HG03060 (cell line): ENCODE data around the gene POLE.
"Not testable (repeated sequence)": the region's sequence is repeated elsewhere in the genome, so short reads cannot be mapped to it uniquely, and the experiment has no call there.

ENCODE experiments used
- ATAC-seq: cut with Tn5 transposase; IDR thresholded peaks from one replicate; pipeline ENCODE4 v1.9.1; 2021; ENCODE audit warnings: low read depth, moderate number of reproducible peaks; ENCODE audit not compliant: unreplicated experiment

POLE gene

GRCh38 chr12:132602572-132603239, 84.4 kb downstream of the POLE start:
- no peak for ATAC-seq

DNA sequence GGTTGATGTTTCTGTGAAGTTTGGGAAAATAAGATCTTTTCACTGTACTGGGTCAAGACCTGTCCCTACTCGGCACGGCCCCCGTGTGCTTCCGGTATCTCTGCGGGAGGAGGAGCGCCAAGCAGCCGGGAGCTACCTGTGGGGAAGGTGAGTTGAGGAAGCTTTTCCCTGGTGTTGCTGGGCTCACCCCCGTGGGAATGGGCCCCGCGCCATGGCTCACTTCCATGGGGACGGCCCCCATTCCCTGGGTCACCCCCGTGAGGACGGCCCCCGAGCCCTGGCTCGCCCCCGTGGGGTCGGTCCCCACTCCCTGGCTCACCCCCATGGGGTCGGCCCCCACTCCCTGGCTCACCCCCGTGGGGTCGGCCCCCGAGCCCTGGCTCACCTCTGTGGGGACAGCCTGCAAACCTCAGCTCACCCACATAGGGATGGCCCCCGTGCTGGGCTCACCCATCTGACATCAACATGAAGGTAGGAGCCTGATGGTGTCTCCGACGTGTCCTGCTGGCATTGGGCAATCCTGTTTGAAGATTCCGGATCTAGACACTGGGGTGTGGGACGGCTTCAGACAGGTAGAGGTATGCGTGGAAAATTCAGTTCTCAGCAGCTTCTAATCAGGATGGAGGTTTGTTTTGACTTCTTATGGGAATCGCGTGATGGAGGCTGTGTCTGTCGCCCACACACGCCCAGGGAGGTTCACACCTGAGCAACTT, 85.8 kb downstream of the POLE start:
- no peak for ATAC-seq

- no peak for ATAC-seq
Measured at GRCh38 chr12:132600048-132601032, 86.8 kb downstream of the POLE start.

- ATAC-seq: not testable (repeated sequence)
Measured at GRCh38 chr12:132599502-132599901, 87.6 kb downstream of the POLE start.

- no peak for ATAC-seq
Measured at GRCh38 chr12:132597333-132598316, 89.5 kb downstream of the POLE start.

DNA sequence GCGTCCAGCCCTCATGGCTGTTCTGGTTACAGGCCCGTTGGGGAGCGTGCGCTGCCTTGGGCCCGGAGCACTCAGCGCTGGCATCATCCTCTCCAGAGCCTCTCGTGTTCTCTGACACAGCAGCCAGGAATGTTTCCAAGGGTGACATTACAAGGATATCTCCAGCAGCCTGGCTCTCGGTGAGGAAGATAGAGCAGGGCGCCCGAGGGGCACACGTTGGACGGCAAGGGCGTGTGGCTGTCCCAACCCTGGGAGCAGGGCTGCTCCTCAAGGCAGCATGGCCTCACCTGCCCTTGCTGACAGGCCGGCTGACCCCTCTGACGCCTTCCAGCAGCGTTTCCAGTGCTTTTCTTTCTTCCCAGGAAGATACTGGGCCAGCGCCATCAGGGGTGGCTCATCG, 91.1 kb downstream of the POLE start:
- ATAC-seq: no peak

DNA sequence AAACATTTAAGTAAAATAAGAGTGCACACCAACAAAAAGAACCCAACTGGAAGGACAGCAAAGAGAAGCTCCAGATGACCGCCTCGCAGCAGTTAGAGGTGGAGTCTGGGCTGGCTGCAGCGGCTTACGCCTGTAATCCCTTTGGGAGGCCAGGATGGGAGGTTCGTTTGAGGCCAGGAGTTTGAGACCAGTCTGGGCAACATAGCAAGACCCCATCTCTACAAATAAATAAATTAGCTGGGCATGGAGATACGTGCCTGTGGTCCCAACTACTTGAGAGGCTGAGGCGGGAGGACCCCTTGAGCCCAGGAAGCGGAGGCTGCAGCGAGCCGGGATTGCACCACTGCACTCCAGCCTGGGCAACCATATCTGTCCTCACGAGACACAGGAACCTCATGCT, 92.0 kb downstream of the POLE start:
- no peak for ATAC-seq

DNA sequence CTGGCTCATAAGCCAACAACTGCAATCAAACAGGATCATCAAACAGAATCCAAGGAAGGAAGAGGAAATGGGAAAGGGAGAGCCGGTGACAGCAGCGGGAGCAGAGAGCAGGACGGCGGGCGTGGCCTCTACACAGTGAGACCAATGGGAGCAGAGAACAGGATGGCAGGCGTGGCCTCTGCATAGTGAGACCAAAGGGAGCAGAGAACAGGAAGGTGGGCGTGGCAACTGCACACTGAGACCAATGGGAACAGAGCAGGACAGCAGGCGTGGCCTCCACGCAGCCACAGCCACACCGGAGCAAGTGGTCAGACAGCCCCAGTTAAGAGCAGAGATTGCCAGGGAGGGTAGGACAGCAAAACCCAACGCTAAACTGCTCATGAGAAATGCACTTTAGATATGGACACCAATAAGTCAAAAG, 93.2 kb downstream of the POLE start:
- no peak for ATAC-seq

- ATAC-seq: no peak
Measured at GRCh38 chr12:132593521-132593920, 93.6 kb downstream of the POLE start.

- no peak for ATAC-seq
Measured at GRCh38 chr12:132593071-132593470, 94.1 kb downstream of the POLE start.

GRCh38 chr12:132592282-132592970, 94.7 kb downstream of the POLE start:
- ATAC-seq: no peak

- ATAC-seq: no peak
Measured at GRCh38 chr12:132591107-132591935, 95.8 kb downstream of the POLE start.

DNA sequence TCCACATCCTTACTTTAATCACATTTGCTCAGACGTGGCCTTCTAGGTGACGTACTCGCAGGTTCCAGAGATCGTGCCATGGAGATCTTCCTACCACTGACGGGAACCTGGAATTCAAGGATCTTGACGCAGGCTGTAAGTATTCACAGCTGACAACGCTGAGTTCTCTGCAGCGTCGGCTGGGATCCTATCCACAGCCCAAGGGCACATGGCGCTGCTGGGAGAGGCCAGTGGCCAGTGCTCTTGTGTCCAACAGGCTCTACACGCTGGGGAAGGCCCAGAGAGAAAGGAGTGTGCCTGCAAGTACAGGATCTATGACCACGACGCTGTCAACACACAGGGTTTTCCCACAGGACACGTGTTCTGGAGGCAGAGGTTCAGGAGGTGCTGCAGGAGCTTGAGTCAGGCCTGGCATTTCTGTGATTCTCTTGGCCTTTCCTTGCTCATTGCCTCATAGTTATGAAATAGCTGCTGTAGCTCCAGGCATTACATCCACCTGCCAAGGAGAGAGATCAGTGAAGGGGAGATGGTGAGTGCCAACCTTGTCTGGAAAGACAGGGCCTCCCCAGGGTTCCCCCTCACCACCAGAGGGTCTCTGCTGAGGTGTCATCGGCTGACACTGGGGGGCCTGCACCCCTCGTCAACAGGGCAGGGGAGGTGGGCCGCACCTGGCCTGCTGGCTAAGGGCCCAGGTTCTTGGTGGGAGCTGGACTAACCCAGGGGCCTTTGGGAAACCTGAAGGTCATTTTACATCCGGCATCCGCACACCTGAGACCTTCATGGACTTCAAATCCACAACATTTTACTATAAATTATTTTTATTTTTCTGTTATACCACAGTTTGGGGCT, 98.1 kb downstream of the POLE start:
- no peak for ATAC-seq

- no peak for ATAC-seq
Measured at GRCh38 chr12:132588319-132588718, 98.8 kb downstream of the POLE start.

GRCh38 chr12:132587781-132588180, 99.4 kb downstream of the POLE start:
- ATAC-seq: no peak

GRCh38 chr12:132586929-132587328, 100.2 kb downstream of the POLE start:
- ATAC-seq: no peak

GRCh38 chr12:132585177-132585576, 102.0 kb downstream of the POLE start:
- no peak for ATAC-seq

DNA sequence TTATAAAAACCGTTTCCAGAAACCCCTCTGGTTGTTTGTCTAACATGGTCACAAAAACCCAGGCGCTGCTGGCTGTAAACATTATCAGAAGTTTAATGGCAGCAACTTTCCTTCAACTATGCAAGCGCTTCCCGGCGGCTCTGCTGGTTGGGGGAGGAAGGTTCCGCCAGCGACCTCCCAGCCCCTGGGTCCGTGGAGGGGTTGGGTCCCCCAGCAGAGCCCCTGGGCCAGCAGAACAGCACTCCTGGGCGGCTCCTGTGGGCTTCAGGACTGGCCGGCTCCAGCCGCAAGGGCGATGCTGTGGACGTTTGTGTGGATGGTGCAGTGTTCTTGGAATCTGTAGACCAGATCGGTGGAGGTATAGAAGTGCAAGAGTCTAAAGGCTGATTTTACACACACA, 102.7 kb downstream of the POLE start:
- ATAC-seq: no peak
